Chondrocyte (in vitro differentiated cells): Measurements from ENCODE around the gene SAP30L. TPM values are rescaled to one million over a fixed set of nuclear protein-coding genes. Genes with fewer than 3 reads are reported as not detected.

Source experiments
- DNase-seq: peaks from one replicate; pipeline ENCODE4 v3.0.0; 2021; ENCODE audit warnings: mixed read lengths, low spot score
- H3K27ac Mint-ChIP-seq: one replicate; pipeline ENCODE4 v1.8.0; 2021; ENCODE audit warnings: mild to moderate bottlenecking, moderate library complexity, mixed read lengths; ENCODE audit not compliant: unreplicated experiment
- H3K27me3 Mint-ChIP-seq: 2 replicates; pipeline ENCODE4 v1.8.0; 2021; ENCODE audit warnings: low read depth, mixed read lengths
- H3K36me3 Mint-ChIP-seq: 2 replicates; pipeline ENCODE4 v1.8.0; 2021; ENCODE audit warnings: low read depth, mixed read lengths
- H3K4me1 Mint-ChIP-seq: 2 replicates; pipeline ENCODE4 v1.8.0; 2021; ENCODE audit warnings: low read depth, mild to moderate bottlenecking, mixed read lengths
- H3K4me3 Mint-ChIP-seq: one replicate; pipeline ENCODE4 v1.8.0; 2021; ENCODE audit warnings: mild to moderate bottlenecking, moderate library complexity, mixed read lengths; ENCODE audit not compliant: unreplicated experiment
- H3K9me3 Mint-ChIP-seq: 2 replicates; pipeline ENCODE4 v1.8.0; 2021; ENCODE audit warnings: low read depth, mixed read lengths
- CTCF ChIP-seq: fragments of 200-600 bp; sonication (generic); IDR thresholded peaks from 2 replicates; pipeline ENCODE4 v1.5.0; 2021; ENCODE audit warnings: antibody characterized with exemption, mild to moderate bottlenecking, moderate library complexity
- total RNA-seq: library from RNA; stranded (reverse); gene quantifications from 3 replicates; pipeline ENCODE4 v1.2.1, GENCODE V29; 2021

Gene SAP30L
- total RNA-seq, 1 donor from 2014 or later, result 33.8 TPM

DNA sequence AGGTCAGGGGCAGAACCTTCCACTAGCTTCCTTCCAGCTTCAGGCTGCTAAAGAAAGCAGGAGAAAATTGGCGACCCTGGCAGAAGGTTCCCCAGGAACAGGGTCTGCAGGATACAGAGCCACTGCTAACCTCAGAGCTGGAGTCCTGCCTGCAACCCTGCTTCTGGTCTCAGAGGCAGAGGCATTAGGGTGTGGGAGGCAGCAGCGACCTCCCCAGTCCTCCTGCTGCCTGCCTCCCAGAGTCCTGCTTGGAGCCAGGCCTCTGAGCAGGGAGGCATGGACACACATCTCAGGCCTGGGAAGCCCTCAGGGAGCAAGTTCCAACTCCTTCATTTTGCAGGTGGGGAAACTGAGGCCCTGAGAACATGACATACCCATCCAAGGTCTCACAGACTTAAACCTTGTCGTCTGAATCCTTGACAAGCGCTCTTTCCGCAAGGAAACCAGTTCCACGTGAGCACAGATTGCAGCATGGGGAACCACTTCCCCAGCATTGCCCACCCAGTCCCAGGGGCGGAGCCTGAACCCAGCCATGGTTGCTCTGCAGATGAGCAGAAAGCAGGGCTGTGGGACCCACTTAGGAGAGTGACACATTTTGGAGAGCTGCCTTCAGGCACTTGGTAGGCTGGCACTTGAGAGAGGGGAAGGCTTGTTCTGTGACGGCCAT is 60.4 kb downstream of the SAP30L start:
- peaks cover 2% of the 10 kb centered on the region for H3K36me3 Mint-ChIP-seq
- H3K4me3 Mint-ChIP-seq, result no peak overlapping the region
- H3K9me3 Mint-ChIP-seq, result no peaks in the 10 kb centered on the region
- no peak for DNase-seq
- peaks cover 62% of the 10 kb centered on the region for H3K27me3 Mint-ChIP-seq
- H3K4me1 Mint-ChIP-seq, result no peaks in the 10 kb centered on the region
- no peak overlapping the region for H3K27ac Mint-ChIP-seq
- TF ChIP-seq CTCF, result no peak

DNA sequence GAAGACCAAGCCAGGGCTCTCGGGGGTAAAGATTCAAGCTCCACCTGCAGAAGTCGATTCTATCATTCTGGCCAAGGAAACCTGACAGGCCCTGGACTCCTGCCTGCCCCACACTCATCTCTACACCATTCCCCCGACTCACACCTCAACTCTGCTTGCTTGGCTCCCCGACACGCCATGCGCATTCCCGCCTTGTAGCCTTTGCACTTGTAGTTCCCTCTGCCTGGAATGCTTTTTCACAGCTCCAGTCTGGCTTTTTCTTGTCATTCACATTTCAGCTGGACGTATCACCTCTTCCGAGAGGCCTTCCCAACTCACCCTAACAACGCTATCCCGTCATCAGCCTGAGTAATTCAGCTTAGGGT is 60.9 kb downstream of the SAP30L start:
- no peaks in the 10 kb centered on the region for H3K9me3 Mint-ChIP-seq
- H3K27me3 Mint-ChIP-seq, result peaks cover 61% of the 10 kb centered on the region
- H3K4me3 Mint-ChIP-seq, result no peak overlapping the region
- no peak for TF ChIP-seq CTCF
- H3K36me3 Mint-ChIP-seq, result peaks cover 2% of the 10 kb centered on the region
- no peak for DNase-seq
- H3K4me1 Mint-ChIP-seq, result no peaks in the 10 kb centered on the region
- H3K27ac Mint-ChIP-seq, result no peak overlapping the region

DNA sequence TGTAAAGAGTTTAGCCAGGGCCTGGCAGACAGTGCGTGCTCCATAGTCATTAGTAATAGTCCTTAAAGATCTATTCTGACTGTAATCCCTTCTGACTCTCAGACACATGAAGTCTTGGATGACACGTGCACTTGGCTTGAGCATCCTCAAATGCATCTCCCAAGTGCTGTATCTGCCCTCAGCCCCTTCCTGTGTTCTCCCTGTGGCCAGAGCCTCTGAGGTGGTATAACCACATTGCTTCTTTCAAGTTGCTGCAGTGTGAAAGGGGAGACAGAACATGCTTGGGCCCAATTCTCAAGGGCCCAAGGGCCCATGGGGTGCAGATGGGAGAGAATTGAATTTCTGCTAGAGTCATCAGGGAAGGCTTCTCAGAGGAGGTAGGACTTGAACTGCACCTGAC is 62.3 kb downstream of the SAP30L start:
- DNase-seq, result no peak
- Mint-ChIP-seq H3K4me3 (no peak overlapping the region), H3K27me3 (peaks cover 56% of the 10 kb centered on the region), H3K9me3 (no peaks in the 10 kb centered on the region), H3K27ac (no peak overlapping the region), H3K4me1 (no peaks in the 10 kb centered on the region), H3K36me3 (peaks cover 2% of the 10 kb centered on the region)
- no peak for TF ChIP-seq CTCF

GRCh38 chr5:154509784-154510555 is 64.2 kb downstream of the SAP30L start:
- H3K9me3 Mint-ChIP-seq, result no peaks in the 10 kb centered on the region
- no peak for TF ChIP-seq CTCF
- H3K4me3 Mint-ChIP-seq, result no peak overlapping the region
- peaks cover 70% of the 10 kb centered on the region for H3K27me3 Mint-ChIP-seq
- no peaks in the 10 kb centered on the region for H3K4me1 Mint-ChIP-seq
- no peak for DNase-seq
- peaks cover 2% of the 10 kb centered on the region for H3K36me3 Mint-ChIP-seq
- H3K27ac Mint-ChIP-seq, result no peak overlapping the region

Other genes starting within 250 kb of the SAP30L start
- not detected in 3 replicates for gene HAND1, start 32.2 kb downstream of the SAP30L start, total RNA-seq